LNCAP (cell line): ENCODE results near the gene SCN4A.

ENCODE experiments used
- TF ChIP-seq, protein P1 (sequence below): fragments of 450-650 bp; IDR thresholded peaks from 2 replicates; pipeline ENCODE4 v1.5.1; 2017; ENCODE audit warnings: mild to moderate bottlenecking

SCN4A gene

DNA sequence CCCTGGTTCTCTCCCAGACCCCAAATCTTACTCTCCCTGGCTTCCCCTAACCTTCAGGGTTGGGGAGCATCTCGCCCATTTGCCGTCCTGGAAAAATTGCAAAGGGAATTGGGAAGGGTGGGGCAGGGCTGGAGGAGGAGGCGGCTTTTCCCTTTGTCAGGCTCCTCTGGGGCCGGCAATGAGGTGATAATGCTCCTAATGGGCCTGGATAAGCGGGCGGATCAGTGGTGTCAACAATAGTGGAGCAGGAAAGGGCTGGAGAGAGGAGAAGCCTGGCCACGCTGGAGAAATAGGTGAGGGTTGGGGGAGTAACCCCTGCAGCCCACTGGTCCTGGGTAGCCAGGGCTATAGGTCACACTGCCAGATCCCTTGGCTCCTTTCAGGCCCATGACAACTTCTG, 12.3 kb downstream of the SCN4A start:
- TF ChIP-seq, protein P1, sequence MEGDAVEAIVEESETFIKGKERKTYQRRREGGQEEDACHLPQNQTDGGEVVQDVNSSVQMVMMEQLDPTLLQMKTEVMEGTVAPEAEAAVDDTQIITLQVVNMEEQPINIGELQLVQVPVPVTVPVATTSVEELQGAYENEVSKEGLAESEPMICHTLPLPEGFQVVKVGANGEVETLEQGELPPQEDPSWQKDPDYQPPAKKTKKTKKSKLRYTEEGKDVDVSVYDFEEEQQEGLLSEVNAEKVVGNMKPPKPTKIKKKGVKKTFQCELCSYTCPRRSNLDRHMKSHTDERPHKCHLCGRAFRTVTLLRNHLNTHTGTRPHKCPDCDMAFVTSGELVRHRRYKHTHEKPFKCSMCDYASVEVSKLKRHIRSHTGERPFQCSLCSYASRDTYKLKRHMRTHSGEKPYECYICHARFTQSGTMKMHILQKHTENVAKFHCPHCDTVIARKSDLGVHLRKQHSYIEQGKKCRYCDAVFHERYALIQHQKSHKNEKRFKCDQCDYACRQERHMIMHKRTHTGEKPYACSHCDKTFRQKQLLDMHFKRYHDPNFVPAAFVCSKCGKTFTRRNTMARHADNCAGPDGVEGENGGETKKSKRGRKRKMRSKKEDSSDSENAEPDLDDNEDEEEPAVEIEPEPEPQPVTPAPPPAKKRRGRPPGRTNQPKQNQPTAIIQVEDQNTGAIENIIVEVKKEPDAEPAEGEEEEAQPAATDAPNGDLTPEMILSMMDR: no peak

DNA sequence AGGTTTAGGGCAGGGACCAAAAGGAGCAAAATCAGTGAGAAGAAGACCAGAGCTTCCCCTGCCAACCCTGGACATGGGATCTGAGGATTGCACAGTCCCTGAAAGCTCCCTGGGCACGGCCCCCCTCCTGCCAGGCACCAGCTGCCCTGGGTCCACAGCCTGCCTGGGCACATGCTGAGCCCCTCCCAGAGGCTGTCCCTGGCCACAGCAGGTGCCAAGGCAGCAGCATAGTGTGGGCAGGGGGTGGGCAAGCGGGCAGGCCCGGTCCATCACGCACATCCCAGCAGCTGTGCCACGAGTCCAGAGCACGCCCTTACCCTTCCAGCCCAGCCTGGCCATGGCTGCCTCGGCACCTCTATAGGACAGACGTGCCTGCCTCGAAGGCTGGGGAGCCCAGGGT, 12.7 kb downstream of the SCN4A start:
- TF ChIP-seq, protein P1: no peak

DNA sequence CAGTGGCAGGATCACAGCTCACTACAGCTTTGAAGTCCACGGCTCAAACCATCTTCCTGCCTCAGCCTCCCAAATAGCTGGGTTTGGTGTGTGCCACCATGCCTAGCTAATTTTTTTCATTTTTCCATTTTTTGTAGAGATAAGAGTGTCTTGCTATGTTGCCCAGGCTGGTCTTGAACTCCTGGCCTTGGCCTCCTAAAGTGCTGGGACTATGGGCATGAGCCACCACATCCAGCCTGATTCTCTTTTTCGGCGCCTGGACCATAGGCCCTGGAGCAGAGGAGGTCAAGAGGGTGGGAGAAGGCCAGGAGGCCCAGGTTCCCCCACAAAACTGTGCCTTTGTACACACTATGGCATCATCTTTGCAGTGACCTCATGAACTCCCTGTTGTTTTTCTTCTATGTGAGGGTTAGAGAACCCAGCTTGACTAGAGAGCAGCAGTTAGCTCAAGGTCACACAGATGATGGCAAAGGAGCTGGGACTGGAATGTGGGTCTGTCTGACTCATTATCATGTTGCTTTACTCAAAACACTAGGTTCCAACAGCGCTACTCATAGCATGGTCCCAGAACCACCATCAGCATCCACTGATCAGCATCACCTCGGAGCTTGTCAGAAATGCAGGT, 16.3 kb downstream of the SCN4A start:
- TF ChIP-seq, protein P1: no peak

DNA sequence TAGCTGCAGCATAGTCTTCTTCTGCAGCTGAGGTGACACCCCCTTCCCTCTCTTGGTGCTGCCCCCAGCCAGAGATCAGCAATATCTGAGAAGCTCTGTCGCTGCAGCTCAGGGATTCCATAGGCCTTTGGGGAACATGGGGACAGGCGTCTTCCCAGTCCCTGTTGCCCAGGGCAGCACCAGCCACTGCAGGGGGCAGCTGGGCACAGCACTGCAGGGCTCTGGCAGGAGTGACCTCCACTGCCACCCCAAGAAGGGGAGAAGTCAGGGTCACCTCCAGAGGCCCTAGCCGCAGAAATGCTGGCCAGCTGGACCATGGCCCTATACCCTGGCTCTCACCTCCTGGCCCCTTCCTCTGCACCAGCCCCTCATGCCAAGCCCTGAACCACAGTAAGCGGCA, 16.9 kb downstream of the SCN4A start:
- TF ChIP-seq, protein P1: no peak

DNA sequence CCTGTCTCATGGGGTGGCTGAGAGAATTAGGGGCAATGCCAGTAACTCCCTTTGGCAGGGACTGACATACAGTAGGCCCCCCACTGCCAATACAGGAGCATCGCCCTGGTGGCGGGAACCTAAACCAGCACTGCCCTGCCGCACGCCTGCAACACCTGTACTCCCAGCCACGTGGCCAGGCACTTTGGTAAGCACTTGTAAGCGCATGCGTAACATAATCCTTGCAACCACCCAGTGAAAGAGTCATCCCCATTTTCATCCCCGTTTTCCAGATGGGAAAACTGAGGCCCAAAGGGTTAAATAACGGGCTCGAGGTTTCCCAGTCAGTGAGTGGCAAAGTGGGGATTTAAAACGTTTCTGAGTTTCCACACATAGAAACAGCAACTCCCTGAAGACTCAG, 17.5 kb downstream of the SCN4A start:
- TF ChIP-seq, protein P1: no peak

DNA sequence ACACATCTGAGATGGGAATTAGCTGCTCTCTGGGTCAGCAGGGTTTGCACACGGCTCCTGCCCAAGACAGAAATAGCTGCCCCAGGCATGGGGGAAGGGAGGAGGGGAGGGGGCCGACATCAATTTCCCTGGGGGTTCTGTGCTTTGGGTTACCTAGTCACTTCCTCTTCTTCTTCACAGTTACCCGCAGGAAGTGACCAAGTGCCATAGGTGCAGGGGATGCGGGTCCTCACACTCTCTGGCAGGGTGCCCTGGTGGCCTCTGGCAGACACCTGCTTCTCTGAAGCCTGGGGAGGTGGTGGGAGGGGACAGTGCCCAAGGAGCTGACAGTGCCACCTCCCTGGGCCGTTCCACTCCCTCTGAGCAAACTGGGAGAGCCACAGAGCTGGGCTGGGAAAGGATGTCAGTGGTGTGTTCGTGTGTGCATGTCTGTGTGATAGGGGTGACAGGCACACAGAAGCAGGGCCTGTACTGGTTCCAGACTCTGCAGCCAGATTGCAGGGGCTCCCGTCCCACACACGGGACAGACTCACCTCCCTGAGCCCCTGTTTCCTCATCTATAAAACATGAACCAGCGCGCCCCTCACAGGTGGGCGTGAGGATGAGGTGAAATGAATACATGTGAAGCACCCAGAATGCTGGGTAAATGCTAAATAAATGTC, 18.2 kb downstream of the SCN4A start:
- TF ChIP-seq, protein P1: no peak

DNA sequence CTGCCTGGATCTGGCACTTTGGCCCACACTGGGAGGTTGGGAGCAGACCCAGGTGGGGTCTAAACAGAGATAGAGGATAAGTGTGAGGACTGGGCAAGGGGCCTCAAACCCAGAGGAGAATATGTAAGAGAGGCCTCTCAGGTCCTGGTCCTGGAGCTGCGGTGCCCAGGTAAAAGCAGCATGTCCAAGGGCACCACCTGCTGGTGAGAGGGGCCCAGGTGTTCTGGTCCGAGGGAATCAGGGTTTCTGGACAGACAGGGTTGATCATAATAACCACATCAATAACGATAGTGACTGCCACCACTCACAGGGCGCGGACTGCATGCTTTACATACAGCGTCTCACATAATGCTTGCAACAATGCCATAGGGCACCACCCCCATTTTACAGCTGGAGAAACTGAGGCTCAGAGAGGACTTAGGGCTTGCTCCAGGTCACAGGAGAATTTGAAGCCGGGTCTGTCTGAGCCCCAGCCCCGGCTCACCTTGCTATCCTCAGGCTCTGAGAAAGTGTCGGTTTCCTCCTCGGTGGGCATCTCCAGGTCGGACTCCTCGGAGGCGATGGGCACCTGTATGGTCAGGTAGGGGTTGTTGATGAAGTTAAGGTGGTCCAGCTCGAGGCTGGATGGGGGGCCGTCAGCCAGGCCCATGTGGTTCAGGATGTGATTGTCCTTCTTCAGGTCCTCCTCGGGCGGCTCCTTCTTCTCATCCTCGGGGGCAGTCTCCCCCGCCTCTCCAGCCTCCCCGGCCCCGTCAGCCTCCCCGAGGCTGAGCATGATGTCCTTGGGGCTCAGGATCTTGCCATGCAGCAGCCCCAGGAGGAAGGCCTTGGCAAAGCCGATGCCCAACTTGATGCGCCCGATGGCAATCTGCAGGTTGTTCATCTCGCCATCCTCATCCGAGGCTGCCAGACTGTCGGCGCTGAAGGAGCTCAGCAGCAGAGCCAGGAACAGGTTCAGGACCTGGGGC, 21.5 kb downstream of the SCN4A start:
- TF ChIP-seq, protein P1: peak; percentile 87
